GM18519 (cell line): ENCODE results near the gene MBTPS1.
A peak's percentile ranks its signal among the peaks of the same experiment; 100 is the strongest.

Source experiments
- ATAC-seq: cut with Tn5 transposase; IDR thresholded peaks from one replicate; pipeline ENCODE4 v1.9.1; 2021; ENCODE audit warnings: mild to moderate bottlenecking, moderate library complexity; ENCODE audit not compliant: unreplicated experiment, low FRiP score

MBTPS1 gene

DNA sequence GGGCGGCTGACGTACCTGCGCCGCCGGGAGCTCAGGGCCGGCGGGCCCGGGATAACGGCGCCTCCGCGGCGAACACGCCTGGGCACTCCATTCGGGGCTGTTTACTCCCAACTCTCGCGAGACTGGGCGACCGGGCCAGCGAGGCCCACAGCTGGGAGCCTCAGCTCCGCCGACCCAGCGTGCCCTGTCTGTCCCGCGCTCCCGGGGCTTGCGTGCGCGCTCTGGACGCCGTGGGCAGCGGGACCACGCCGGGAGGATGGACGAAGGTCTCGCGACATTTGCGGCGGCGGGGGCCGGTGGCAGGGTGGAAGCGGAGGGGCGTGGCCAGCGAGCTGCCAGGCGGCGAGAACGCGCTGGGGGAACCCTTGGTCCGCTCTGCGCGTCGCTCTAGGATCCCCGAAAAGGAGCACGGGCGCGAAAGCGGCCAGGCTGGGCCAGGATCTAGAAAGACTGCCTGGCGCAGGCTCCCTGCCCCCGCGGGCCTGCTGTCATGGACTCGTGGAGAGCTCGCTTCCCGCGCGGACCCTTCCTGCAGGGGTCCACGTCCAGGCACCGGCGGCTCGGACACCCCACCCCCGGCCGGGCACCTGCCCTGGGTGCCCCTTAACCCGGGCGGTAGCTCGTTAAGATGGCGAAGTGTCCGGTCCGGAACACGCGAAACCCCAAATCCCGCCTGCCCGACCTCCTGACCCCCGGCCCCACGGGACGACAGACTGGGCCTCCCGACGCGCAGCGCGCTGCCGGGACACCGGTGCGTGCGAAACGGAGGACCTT, at the start of gene MBTPS1:
Gene MBTPS1, minus strand, starts transcription at position 223 of the 774 bp plus-strand sequence. CDS start 15,159 bp downstream, outside the sequence.
- ATAC-seq, result peak; percentile 79

DNA sequence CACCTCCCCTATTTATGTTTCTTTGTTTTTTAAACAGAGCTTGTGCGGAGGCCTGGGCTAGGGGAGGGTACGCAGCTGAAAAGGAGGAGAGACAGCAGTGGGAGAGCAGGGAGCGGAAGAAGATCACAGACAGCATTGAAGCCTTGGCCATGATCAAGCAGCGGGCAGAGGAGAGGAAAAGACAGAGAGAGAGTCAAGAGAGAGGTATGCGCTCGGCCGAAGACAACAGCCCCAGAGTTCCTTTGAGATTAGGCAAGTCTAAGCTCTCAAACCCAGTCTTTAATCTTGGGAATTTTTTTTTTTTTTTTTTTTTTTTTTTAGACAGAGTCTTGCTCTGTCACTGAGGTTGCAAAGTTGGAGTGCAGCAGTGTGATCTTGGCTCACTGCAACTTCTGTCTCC, 49.0 kb upstream of the MBTPS1 start:
- no peak for ATAC-seq

DNA sequence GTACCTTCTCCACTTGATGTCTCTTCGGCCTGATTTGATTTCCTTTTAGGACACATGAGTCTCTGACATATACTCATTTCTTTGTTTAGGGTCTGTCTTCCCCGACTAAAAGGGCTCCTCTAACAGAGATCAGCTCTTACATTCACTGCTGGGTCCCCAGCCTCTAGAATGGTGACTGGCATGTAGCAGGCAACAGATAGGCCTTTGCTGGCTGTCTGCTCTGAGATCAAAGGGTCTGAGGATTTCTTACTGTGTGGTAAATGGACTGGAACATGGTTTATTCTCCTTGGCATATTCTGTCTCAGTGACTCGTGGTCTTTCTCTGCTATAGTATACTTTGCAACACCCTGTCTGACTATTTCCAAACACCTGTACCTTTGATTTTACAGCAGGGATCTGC, 45.1 kb upstream of the MBTPS1 start:
- no peak for ATAC-seq

DNA sequence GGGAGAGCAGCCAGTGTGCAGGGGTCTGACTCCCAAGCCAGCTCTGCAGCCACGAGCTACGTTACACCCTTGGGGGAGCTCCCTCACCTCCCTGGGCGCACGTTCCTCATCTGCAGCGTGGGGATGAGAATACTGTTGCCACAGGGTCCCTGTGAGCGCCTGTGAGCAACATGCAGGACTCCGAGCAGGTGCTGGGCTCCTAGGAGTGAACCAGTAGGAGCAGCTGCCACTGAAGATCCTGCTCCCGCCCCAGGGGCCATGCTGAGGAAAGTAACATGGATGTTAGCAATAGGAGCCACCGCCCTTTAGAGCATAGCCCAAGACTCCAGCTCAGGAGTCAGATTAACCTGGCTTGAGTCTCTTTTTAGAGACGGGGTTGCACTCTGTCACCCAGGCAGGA, 44.3 kb upstream of the MBTPS1 start:
- ATAC-seq, result no peak

DNA sequence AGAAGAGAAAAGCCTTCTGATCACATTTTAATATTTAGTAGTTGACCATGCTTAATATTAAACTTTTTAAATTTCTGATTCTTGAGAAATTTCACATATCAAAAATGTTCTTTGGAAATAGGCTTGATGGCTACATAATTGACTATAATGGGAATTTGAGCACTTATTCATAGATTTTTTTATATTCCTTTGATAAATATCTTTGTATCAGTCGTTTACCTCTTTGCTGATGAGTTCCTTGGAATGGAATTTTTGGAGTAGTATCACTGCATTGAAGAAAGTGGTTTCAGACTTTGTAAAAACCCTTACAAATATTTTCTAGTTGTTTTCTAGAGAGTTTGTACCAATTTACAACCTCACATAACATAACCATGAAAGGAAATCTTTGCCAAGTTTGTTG, 43.1 kb upstream of the MBTPS1 start:
- no peak for ATAC-seq

DNA sequence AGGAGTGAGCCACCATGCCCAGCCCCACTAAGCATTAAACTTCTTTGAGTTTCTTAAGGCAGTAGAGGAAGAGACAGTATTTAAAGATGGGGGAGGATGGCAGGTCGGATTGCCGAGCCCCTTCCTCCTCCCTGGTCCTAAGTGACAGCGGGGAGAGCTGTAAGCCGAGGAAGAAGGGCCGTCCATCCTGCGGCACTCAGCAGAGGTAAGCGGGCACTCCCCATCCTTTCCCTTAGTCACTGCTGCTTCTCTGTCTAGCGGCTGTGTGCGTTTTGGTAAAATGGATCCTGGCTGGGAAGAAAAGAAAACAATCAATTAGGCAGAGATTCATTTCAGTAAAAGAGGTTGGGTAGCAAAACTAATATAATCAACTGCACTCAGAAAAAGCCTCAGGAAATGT, 42.3 kb upstream of the MBTPS1 start:
- no peak for ATAC-seq

DNA sequence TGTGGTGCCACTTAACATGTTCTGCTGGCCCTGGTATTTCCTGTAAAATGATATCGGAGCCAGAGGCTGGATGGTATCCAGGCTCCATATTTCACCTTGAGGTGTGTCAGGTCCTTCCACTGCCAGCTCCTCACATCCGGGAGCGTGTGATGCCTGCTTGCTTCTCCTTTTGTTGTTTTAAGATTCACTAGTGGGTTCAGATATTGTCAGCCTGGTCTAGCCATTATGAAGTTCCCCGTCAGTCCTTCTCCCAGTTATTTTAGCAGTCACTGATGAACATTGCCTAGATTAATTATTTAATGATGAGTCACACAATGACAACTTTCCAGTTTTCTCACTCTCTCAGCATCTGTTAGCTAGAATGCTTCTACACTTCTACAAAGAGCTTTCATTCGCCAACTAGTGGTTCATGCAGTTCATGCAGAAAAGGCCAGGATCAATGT, 39.6 kb upstream of the MBTPS1 start:
- ATAC-seq, result no peak

DNA sequence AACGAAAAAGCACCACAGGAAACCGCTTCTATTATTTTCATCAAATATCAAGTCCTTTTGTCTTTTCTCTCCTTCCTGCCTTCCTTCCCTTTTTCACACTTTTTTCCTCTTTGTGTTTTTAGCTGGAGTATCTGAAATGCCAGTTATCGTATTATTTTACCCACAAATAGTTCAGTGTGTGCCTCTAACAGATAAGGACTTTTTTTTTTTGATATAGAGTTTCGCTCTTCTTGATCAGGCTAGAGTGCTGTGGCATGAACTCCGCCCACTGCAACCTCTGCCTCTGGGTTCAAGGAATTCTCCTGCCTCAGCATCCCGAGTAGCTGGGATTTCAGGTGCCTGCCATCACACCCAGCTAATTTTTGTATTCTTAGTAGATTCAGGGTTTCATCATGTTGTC, 39.0 kb upstream of the MBTPS1 start:
- ATAC-seq, result no peak

DNA sequence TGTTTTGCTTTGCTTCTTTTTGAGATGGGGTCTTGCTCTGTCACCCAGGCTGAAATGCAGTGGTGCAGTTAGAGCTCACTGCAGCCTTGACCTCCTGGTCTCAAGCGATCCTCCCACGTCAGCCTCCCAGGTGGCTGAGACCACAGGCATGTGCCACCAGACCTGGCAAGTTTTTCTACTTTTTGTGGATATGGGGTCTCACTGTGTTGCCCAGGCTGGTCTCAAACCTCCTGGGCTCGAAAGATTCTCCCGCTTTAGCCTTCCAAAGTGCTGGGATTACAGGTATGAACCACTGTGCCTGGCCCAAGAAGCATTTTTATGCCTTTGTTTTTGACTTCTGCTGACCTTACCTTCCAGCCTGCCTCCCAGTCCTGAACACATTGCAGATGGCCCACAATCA, 38.5 kb upstream of the MBTPS1 start:
- ATAC-seq, result no peak

DNA sequence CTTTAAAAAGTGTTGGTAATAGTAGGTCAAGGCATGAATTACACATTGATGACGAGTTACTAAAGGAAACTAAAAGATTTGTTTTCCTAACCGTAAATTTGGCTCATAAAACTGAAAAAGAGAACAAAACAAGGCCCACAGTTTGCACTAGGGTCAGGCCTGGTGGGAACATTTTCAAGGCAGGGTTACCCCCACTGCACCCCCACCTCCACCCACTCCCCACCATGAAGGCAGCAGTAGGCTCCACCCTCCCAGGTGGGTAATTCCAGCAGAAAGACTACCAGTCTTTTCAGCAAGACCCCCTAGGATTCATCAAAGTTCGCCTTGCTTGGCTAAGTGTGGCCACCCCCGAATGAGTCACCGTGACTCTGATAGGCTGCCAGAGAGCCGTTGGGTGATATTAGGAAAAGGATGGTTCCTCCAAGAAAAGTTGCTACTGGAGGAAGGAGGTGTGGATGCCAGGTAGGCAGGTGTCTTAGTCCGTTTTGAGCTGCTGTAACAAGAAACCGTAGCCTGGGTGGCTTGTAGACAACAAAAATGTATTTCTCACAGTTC, 37.0 kb upstream of the MBTPS1 start:
- no peak for ATAC-seq

DNA sequence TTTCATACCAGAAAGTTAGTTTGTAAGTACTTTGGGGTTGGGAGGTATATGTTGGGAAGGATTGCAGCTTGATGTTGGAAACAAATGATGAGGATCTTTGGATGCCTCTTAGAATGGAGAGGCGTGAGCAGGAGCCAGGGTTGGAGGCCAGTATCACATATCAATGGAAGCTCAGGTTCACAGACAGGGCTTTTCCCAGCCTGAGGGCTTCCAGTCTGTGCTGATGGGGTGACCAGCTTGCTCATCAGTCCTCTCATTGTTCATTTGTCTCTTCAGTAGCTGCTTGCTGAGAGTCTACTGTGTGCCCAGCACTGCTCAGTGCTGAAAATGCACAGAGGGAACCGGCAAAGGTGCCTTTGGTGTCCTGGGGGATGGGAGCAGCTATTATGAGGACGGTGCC, 34.2 kb upstream of the MBTPS1 start:
- ATAC-seq, result no peak

DNA sequence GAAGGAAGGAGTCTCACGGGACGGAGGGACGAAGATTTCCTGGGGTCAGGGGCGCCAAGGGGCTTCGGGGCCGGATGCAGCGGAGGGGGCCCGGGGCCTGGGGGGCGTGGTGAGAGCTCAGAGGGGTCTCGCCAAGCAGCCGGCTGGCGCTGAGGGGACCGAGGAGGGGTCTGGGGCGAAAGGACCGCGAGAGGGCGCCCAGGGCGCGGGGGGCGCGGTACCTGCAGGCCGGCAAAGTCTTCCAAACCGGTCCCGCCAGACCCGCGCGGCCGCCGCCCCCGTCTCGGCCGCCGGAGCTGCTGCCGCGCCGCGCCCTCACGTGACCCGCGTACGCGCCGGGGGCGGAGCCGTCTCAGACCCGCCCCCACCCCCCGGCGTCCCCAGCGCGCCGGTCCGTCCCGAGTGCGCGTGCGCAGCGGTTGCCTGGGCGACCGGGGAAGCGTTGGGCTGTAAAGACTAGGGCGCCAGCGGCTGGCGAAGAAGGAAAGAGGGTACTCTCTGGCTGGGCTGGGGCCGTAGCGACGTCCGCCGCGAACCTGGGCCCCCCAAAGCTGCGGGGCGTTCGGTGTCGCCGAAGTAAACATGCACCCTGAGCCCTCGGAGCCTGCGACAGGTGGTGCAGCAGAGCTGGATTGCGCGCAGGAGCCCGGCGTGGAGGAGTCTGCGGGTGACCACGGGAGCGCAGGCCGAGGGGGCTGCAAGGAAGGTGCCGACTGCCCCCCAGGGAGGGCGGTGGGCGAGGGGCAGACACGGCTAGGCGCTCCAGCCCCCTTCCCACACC, 28.3 kb upstream of the MBTPS1 start, which contains the start of the genes DNAAF1 and HSDL1:
Gene DNAAF1, plus strand, starts transcription at position 450 of the 781 bp plus-strand sequence. Its CDS starts 133 bp downstream, at position 583.
Gene HSDL1, minus strand, starts transcription at position 319 of the 781 bp plus-strand sequence. CDS start 13,856 bp downstream, outside the sequence.
- peak; percentile 81 for ATAC-seq

DNA sequence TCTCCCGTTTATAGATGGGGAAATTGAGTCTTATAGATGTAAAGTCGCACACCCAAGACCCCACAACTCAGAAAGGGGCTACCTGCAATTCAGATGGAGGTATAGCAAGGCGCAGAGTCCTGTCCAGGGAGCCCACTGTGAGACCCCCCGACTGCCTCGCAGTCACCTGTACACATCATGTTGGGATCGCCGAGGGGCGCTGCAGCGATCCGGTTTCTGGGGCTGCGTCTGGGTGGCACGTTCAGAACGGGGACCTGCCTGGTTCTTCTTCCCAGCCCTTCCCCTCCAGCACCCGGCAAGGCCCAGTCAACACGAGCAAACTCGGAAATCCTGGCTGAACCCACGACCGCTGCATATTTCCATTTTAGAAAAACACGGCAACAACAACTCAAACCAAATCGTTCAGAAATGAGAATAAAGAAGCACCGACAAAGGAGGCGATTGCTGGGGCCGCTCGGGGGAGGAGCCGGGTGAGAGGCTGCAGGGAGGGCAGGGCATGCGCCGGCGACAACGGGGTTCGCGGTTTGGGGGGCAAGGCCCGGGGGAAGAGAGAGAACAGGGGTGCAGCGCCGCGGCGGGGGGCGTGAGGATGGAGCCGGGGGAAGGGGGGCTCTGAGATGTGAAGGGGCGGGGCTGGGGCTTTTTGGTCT, 27.6 kb upstream of the MBTPS1 start:
- ATAC-seq, result no peak

DNA sequence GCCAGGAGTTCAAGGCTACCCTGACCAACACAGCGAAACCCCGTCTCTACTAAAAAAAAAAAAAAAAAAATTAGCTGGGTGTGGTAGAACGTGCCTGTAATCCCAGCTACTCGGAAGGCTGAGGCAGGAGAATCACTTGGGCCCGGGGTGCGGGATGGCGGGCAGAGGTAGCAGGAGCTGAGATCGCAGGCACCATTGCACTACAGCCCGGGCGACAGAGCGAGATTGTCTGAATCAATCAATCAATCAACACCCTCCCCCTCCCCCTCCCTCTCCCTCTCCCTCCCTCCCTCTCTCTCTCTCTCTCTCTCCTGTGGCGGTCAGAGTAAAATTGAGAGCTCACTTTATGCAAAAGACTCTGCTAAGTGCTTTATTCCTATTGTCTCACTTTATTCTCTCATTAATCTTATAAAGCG, 27.1 kb upstream of the MBTPS1 start:
- no peak for ATAC-seq

DNA sequence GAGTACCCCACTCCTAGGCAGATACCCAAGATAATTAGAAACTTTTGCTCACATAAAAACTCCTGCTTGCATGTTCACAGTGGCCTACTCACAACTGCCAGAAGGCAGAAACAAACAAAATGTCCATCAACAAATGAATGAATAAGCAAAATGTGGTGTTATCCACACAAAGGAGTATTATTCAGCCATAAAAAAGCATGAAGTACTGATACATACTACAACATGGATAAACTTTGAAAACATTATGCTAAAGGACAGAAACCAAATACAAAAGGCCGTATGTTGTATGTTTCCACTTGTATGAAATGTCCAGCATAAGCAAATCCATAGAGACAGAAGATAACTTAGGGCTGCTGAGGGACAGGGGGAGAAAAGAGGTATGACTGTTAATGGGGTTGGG, 26.3 kb upstream of the MBTPS1 start:
- no peak for ATAC-seq

DNA sequence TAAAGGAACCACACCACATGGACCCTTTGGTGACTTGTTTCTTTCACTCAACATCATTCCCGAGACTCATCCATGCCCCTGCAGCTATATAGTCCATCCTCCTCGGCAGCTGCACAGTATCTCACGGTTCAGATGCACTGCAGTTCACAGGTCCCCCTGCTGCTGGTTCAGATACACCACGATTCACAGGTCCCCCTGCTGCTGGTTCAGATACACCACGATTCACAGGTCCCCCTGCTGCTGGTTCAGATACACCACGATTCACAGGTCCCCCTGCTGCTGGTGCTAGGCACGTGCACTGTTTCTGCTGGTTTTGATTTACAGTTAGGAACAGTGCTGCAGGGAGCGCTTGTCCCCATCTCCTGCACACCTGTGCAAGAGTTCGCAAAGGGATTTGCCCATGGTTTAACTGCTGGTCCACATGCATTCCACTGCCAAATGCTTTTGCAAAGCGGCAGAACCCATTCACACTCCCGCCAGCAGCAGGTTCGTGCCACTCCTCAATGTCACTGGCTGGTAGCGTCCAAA, 24.5 kb upstream of the MBTPS1 start:
- ATAC-seq, result no peak

DNA sequence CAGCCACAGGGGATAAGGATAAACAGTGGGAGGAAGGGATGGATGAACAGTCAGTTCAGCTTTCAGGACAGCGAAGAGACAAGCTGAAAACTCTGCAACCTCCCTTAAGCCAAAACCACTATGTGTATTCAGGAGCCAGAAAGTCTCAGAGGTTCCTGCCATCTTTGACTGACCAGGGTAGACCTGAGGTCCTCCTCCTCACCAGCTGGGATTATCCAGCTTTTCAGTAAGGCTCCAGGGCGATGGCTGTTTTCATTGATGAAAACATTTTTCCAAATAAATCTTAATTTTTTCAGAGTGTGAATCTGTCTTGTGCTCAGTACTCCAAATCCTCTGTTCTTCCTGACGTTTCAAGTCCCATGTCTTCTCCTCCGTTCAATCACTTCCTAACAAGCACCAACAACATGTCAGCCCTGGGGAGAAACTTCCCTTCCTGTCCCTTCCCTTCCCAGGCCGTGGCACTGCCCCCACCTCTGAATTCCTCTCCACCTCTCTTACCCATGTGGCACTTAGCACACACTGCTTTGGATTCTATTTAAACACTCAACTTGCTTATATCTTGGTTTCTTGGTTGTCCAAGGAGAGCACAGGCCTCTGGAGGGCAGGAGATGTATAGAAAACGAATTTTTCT, 23.0 kb upstream of the MBTPS1 start:
- no peak for ATAC-seq

DNA sequence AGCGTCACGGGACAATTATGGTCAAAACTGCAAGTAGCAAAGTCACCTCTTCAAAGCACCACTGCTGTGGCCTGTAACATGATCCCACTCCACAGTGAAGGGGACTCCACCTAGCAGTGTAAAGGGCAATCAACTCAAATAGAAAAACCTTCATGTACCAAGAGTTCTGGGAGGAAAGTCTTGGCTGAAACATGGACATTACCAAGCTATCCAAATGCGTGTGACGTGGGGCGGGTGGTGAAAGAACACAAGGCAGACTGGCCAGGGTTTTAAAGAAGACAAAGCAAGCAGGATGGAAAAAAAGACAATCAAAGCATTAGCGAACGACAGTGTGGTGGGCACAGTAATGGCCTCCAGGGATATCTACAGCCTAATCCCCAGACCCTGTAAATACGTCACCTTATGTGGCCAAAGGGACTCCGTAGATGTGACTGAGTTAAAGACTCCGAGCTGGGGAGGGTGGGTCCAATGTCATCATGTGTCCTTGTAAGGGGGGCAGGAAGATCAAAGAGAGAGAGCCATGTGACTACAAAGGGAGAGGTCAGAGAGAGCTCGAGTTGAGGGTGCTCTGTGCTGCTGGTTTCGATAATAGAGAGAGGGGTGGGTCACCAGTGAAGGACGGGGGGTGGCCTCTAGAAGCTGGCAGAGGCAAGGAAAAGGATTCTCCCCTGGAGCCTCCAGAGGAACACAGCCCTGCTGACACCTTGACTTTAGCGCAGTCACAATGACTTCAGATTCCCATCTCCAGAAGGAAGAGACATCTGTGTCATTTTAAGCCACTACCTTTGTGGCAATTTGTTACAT, 22.3 kb upstream of the MBTPS1 start:
- ATAC-seq, result no peak

DNA sequence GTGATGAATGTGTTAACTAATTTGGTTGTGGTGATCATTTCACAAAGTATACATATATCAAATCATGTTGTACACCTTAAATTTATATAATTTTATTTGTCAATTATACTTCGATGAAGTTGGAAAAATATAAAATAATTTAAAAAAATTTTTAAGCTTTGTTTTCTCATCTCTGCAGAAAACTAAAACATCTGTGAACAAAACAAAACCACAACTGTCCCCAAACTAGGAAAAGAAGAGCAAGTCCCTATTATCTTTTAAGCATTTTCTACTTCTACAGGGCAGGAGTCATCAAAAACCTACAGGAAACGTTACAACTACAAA, 21.7 kb upstream of the MBTPS1 start:
- ATAC-seq, result no peak
